GM12892 (cell line): Measurements from ENCODE around the gene ADK.

Source experiments
- POLR2A ChIP-seq: IDR thresholded peaks from 2 replicates; pipeline ENCODE4 v1.6.1; 2011; ENCODE audit warnings: low read depth, low read length, control low read depth
- TAF1 ChIP-seq: IDR thresholded peaks from 2 replicates; pipeline ENCODE4 v1.6.1; 2011; ENCODE audit warnings: low read depth, mild to moderate bottlenecking, control low read depth, low read length, borderline replicate concordance

- no peak for TF ChIP-seq POLR2A
- TF ChIP-seq TAF1 = no peak
Observed at GRCh38 chr10:74575912-74576311, 424.9 kb downstream of the ADK start.
